ENCODE data around the gene FATE1. TPM values are rescaled to one million over a fixed set of nuclear protein-coding genes. Genes with fewer than 3 reads are reported as not detected.

The FATE1 gene
- total RNA-seq, 1 donor = not detected

DNA sequence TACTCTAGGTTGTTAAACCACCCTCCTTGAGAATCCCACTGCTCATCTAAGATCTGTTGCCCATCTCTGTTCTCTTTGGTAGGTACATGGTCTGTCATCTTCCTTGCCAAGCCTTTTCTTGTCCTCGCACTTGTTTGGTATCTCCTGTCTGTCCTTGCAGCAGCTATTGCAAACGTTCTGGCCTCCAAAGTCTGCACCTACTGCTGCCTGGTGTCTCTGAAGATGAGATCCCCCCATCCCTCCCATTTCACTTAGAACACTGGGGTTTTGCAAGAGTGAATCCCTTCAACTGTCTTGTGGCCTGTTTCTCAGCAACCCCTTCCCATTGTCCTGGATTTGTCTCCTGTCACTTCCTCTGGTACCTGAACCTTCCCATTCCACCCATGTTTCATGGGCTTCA, 19.4 kb downstream of the FATE1 start:
- TF ChIP-seq, protein P1, sequence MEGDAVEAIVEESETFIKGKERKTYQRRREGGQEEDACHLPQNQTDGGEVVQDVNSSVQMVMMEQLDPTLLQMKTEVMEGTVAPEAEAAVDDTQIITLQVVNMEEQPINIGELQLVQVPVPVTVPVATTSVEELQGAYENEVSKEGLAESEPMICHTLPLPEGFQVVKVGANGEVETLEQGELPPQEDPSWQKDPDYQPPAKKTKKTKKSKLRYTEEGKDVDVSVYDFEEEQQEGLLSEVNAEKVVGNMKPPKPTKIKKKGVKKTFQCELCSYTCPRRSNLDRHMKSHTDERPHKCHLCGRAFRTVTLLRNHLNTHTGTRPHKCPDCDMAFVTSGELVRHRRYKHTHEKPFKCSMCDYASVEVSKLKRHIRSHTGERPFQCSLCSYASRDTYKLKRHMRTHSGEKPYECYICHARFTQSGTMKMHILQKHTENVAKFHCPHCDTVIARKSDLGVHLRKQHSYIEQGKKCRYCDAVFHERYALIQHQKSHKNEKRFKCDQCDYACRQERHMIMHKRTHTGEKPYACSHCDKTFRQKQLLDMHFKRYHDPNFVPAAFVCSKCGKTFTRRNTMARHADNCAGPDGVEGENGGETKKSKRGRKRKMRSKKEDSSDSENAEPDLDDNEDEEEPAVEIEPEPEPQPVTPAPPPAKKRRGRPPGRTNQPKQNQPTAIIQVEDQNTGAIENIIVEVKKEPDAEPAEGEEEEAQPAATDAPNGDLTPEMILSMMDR (IDR thresholded peaks at IDR 0.05; ENCODE audit: insufficient read depth, low read length) = no peak
- no peak for DNase-seq (ENCODE audit: low read depth)
- no peak overlapping the region for H3K4me3 ChIP-seq (ENCODE audit: low read depth, low read length)

DNA sequence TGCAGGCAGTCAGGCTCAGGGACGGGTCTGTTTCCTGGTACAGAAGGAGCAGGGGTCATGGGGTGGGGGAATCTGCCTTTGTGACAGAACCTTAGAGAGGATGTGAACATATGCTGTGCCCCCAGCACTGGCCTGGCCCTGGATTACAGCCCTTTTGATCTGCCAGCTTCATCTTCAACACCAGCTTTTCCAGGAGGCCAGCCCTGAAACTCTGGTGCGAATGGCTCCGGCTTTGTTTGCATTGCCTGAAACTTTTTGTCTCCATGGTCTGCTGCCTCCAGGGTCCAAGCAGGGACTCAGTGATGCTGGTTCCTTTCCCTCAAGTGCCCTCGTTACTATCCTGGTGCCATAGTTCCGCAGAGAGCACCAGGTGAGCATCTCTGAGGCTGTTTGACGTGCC, 20.9 kb downstream of the FATE1 start:
- DNase-seq (ENCODE audit: low read depth) = no peak
- H3K4me3 ChIP-seq (ENCODE audit: low read depth, low read length) = no peak overlapping the region
- TF ChIP-seq, protein P1 (IDR thresholded peaks at IDR 0.05; ENCODE audit: insufficient read depth, low read length) = no peak

DNA sequence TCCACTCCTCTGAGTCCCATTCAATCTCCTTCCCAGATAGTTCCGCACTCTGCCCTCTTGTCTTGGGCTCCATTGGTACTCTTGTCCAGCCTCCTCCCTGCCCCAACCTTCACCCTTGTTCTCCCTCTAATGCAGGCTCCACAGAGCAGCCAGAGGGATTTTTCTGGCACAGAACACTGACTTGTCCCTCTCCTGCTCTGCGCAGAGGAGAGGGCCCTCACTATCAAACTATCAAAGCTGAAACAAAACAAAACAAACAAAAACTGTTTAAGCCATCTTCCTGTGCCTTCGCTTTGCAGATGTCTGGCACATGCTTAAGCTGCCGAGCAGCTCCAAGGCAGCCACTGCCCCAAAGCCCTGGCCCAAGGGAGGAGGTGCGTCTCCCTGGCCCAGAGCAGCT, 21.7 kb downstream of the FATE1 start:
- TF ChIP-seq, protein P1 (IDR thresholded peaks at IDR 0.05; ENCODE audit: insufficient read depth, low read length) = no peak
- no peak overlapping the region for H3K4me3 ChIP-seq (ENCODE audit: low read depth, low read length)
- no peak for DNase-seq (ENCODE audit: low read depth)

DNA sequence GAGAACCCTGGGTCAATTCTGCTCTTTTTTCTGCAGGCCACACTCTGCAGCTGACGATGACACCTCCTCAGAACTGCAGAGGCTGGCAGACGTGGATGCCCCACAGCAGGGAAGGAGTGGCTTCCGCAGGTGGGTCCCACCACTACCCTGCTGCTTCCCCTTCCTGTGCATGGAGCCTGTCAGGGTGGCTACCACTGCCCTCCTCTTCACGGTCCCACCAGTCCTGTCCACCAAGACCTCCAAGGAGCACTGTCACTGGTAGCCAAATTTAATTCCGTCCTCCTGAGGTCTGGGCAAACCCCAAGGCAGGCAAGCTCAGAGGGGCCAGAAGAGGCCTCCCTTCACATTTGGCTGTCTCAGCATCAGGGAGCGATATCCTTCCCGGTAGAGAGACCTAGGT, 22.9 kb downstream of the FATE1 start:
- TF ChIP-seq, protein P1 (IDR thresholded peaks at IDR 0.05; ENCODE audit: insufficient read depth, low read length) = no peak
- H3K4me3 ChIP-seq (ENCODE audit: low read depth, low read length) = no peak overlapping the region
- no peak for DNase-seq (ENCODE audit: low read depth)

DNA sequence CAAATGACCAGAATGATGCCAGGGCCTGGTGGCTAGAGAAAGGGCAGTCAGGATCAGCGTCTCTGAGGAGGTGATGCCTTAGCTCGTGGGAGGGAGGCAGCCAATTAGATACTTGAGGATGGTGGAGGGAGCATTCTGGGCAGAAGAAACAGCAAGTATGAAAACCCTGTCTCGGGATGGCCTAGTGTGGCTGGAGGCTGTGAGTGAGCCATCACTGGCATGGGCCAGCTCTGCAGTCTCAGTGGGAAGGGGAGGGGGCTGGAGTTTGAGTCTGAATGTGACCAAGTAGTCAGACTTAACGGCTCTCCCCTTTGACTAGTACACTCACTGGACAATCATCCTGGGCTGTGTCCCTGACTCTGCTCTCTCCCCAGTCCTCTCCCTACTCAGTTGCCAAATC, 25.8 kb downstream of the FATE1 start:
- TF ChIP-seq, protein P1 (IDR thresholded peaks at IDR 0.05; ENCODE audit: insufficient read depth, low read length) = no peak
- DNase-seq (ENCODE audit: low read depth) = no peak
- H3K4me3 ChIP-seq (ENCODE audit: low read depth, low read length) = no peak overlapping the region

DNA sequence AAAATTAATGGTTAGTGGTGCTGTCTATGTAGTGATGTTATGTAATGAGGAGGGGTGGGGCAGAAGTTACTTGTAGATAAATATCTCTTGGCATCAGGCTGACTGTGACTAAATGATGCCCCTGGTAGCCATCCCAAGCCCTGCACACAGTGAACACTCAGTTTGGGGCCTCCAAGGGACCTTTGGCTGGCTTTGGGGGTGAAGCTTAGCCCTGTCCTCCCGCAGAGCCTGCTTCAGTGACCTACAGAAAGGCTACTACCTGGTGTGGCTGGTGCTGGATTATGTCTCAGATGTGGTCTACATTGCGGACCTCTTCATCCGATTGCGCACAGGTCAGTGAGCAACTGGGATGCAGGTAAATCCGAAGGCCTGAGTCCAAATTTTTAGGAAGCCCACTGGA, 26.5 kb downstream of the FATE1 start:
- TF ChIP-seq, protein P1 (IDR thresholded peaks at IDR 0.05; ENCODE audit: insufficient read depth, low read length) = no peak
- H3K4me3 ChIP-seq (ENCODE audit: low read depth, low read length) = no peak overlapping the region
- no peak for DNase-seq (ENCODE audit: low read depth)

Data from fibroblast of the aortic adventitia (primary cell).